GM19240 (cell line): ENCODE results near the gene PINK1.
"Not testable (repeated sequence)": the region's sequence is repeated elsewhere in the genome, so short reads cannot be mapped to it uniquely, and the experiment has no call there.

Experiments
- DNase-seq: peaks from one replicate; pipeline ENCODE4 v3.0.0; 2011; ENCODE audit warnings: low spot score; ENCODE audit not compliant: insufficient read length

Gene PINK1

DNA sequence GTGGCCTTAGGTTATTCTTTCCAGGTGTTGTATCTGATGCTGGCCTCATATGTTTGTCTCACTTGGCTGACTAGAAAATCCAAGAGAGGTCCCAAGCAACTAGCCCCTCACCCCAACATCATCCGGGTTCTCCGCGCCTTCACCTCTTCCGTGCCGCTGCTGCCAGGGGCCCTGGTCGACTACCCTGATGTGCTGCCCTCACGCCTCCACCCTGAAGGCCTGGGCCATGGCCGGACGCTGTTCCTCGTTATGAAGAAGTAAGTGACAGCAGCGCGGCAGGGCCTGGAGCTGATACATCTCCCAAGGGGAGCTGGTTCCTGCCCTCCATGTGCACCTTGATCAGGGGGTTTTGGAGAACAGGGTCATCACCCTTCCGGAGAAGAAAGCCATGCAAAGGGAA lies 11.2 kb downstream of the PINK1 start:
- no peak for DNase-seq

DNA sequence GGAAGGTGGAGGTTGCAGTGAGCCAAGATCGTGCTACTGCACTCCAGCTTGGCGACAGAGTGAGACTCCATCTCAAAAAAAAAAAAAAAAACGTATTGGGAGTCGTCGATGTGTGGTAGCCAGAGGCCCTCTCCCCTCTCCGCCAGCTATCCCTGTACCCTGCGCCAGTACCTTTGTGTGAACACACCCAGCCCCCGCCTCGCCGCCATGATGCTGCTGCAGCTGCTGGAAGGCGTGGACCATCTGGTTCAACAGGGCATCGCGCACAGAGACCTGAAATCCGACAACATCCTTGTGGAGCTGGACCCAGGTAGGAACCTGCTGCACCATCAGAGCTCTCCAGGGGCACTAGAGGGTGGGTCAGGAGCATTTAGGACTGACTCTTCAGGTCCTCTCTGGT lies 12.2 kb downstream of the PINK1 start:
- DNase-seq, result no peak

DNA sequence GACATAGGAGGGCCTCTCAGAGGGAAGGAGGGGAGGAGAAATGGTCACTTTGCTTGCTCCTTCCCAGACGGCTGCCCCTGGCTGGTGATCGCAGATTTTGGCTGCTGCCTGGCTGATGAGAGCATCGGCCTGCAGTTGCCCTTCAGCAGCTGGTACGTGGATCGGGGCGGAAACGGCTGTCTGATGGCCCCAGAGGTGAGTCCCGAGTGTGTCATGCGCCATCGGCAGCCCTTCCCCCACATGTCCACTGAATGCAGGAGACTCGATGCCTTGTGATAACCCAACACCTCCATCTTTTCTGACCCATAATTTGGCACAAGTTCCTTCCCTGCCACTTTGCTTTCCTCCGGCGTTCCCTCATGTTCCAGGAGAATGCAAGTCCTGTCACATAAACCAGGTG lies 15.2 kb downstream of the PINK1 start:
- DNase-seq, result no peak

DNA sequence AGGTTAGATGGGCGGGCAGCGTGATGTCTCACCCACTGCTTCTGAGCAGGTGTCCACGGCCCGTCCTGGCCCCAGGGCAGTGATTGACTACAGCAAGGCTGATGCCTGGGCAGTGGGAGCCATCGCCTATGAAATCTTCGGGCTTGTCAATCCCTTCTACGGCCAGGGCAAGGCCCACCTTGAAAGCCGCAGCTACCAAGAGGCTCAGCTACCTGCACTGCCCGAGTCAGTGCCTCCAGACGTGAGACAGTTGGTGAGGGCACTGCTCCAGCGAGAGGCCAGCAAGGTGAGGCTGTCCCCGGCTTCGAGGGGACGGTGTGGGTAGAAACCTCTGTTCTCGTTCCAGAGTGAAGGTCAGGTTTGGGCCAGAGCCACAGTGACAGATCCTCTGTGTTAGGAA lies 15.7 kb downstream of the PINK1 start:
- DNase-seq, result no peak

DNA sequence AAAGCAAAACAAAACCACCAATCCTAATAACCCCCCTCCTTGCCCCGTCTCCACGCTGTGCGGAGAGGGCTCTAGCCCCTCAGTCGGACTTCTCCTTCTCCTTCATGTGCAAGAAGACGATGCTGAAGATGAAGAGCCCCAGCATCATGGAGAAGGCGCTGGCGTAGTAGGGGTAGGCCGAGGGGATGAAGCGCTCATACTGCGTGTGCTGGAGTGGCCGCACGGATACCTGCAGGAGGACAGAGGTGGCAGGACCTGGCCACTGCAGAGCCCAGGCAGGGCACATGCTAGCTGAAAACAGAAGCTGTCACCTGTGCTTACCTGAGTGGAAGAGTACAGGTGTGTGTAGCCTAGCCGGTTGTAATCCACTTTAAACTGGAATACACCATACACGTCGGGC lies 19.0 kb downstream of the PINK1 start:
- DNase-seq, result no peak

DNA sequence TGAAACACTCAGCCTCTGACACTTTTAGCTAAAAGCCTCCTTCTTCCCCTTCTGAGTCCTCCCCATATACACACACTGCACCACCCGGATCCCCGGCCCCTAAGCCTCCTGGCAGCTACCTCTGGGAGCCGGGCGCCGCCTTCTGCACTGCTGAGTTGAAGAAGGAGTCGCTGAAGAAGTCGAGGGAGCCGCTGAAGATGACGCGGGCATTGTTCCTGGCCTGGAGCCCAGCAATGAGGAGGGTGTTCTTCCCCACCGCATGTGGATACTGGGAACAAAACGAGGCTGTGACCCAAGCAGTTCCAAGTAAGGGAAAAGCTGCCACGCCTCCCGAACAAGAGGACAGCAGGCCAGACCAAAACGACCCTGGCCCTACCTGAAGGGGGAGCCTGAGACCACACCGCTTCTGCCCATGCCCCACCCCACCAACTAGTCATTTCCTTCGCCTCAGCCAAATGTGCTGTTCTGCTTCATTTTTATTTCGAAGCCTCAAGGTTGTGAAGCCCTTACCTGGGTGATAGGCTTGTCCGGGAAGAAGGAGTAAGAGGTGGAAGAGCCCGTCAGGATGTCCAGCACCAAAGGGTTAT lies 20.9 kb downstream of the PINK1 start:
- no peak for DNase-seq

DNA sequence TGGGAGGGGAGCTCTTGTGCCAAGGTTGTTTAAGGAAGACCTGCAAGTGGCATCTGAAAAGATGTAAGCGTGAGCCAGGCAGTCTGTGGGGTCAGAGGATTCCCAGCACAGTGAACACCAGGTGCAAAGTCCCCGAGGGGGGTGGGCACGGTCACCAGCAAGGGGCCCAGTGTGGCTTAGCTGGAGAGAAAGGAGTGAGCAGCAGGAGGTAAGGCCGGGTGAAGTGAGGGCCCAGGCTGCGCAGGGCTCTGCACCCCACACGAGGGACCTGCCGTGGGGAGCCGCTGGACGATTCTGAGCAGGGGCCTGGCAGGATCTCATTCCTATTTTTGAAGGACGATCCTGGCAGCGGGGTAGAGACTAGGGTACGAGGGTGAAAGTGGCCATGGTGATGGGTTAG lies 23.8 kb downstream of the PINK1 start:
- no peak for DNase-seq

DNA sequence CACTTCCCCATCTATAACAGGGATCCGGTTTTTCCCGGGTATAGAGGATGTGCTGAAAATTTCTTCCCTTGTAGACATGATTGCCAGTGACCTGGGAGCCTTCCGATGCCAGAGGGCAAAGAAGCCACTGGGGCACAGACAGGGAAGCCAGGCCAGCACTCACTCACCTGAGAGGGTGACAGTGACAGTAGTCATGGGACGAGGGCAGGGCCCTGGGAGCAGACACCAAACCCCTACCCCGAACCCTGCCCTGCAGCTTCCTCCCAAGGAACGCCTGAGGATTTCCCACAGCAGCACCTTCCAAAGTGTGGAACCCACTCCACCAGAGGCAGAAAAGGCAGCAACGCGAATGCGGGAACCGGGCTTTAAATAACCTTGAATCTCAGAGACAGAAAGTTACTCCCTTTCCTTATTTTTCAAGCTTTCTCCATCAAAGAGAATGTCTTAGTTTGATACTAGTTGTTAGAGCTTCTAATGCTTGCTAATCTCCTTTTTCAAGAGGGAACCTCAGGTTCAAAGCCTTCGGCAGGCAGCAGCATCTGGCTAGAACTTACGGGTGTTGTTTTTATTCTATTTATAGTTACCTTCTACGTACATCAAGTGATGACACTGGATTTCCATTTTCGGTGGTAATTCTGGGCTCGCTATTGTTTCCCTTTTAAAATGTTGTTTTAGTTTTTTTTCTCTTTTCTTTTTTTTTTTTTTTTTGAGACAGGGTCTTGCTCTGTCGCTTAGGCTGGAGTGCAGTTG lies 25.1 kb downstream of the PINK1 start:
- DNase-seq, result no peak

DNA sequence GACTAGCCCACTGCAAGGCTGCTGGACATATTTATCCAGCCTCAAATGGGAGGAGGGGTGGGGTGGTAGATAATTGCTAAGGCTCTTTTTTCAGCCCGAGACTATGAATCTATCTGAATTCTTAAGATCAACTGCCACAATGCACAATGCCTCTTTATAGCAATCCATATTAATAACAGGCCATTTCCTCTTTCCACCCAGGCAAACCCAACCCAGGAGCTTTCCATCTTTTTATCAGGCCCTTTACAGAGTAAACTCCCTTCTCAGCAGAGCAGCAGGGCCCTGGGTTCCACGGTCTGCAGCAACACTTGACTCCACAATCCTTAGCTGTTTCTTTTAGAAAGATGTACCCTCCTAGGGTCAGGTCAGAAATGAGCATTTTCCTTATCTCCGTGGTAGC lies 27.1 kb downstream of the PINK1 start:
- DNase-seq, result no peak

DNA sequence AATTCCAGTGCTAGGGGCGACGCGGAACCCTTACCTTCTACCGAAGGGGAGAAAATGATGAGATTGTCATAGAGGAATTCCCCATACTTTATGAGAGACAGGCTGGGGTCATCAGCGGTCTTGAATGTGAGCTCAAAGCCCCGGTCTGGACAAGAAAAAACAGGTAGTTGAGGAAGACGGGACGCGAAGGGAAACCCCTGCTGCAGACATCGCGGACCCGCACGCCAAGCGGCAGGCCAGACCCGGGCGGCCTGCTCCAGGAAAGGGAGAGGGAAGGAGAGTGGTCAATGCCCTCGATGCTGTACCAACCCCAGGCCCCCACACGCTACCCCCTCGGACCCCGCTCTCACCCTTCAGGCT lies 27.6 kb downstream of the PINK1 start:
- no peak for DNase-seq

DNA sequence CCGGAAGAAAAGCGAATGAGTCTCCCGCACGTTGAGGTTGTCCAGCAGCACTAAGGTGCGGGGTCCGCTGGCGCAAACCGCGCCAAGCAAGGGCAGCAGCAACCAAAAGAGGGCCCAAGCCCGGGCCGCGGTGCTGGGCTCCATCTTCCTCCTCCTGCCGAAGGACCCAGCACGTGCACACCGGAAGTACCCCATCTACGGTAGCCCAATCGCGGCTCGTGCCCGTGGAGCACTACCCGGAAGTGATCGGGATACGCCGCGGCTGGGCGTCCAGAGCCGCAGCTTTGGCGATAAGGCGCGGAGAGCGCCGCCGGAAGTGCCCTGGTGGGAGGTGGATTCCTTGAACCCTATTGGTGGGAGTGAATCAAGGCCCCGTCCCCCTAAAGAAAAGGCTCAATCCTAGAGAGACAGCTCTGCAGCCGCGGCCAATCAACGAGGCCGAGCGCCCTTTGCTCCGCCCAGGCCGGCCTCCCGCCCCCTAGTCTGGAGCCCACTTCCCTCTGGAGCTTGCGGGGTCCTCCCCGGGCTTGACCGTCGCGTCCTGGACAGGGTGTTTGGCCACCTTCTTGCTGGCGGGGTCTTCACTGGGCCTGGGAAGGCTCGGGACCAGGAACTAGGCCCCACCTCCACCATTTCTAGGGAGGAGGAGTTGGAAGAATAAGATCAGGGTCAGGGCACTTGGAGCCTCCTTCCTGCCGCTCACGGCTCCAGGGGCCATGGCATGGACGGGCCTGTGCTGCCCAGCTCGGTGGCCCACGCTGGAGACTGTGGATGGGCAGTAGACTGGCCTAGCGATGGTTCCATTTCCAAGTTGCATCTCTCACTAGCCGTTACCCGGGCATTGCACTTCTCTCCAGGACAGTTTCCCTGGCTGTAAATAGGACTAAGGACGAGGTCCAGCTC lies 28.2 kb downstream of the PINK1 start, which contains the start of gene DDOST:
DDOST (minus strand) TSS at position 163 of the 903 bp plus-strand sequence; CDS start at position 144, 19 bp downstream.
- DNase-seq, result peak; percentile 97

DNA sequence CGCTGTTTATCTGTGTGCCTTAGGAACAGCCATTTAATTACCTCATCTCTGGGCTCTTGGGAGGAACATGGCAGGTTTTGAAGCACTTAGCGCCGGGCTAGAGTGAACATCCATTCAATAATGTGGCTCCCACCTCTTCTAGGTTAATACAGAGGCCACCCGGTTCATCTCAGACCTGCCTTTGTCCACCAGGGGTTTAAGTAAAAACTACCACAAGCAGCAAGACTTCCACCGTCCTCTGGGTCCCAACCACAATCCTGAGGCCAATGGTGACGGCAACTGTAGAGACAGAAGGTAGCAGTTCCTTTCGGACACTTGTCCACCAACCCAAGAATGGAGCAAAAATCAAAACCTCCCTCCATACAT lies 28.8 kb downstream of the PINK1 start:
- no peak for DNase-seq

DNA sequence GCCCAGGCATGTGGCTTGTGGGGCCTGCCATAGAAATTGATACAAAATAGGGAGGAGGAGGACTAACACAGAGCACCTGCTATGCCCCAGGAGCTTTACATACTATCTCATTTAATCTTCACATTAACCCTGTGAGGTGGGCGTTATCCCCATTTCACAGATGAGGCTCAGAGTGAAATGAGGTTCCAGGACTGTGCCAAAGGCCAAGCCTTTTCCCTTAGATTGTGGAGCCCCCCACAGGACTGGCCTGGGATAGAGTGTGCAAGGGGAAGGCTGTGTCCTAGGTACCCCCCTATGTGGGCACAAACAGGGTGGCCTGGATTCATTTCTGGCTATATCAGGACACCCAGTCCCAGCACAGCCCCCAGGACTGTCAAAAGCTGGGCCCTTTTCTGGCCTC lies 30.1 kb downstream of the PINK1 start:
- no peak for DNase-seq

DNA sequence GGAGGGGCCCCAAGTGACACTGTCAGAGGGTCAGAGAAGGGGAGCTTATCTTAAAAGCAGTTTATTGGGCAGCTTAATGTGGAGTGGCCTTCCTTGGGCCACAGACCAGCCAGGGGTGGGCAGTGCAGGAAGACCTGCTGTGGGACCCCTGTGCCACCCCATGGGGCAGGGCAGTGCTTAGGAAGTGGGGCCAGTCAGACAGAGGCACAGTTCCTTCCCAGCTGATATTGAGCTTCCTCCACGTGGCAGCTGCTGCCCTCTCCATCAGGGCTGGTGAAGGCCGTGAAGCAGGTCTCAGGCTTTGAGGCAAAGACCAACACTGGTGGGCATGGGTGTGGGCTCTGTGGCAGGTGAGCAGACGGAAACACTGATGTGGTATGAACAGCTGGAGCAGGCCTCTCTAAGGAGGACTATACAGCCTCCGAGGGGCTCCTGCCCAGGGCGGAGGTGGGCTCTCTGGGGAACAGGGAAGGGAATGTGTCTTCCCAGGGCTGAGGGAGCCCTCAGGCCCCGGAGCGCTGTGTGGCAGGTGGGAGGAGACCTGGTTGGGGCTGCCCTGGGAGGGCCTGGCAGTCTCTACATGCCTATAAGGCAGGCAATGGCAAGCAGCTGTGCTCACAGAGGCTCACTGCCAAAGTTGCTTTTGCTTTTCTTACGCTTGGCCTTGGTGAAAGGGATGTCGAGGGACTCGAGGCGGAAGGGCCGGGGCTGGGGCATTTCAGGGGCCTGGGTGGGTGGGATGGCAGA lies 30.9 kb downstream of the PINK1 start:
- no peak for DNase-seq

DNA sequence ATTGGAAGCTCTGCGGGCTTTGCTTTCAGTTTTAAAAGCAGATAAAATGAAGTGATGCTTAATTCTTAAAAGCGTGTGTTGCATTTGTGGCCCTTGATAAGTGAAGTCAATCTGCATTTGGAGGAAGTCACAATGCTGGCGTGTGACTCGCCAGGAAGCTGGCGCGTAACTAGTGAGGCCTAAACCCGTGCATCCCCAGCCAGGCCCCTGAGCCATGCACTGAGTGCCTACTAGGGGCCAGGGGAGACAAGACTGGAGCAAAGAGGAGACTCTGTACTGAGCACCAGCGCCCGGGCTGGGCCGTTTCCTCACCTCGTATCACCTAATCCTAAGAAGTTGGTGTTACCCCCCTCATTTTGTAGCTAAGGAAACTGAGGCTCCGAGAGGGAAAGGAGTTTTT lies 32.5 kb downstream of the PINK1 start:
- no peak for DNase-seq

DNA sequence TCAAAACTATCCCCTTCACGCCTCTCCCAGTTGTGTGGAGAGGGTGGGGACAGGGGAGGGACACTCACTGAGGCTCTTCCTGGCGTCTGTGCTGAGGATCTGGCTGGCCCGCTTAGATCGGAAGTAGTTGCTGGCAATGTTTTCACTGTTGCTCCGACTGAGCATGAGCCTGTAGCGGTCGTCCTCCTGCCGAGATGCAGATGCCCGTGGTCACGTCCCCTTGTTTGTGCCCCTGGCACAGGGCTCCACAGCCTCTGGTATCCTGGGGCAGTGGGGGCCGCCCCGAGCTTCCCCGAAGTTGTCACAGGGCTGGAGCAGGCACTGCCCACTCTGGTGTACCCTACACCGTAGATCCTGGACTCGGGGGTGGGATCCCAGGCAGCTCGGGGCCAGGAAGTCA lies 32.9 kb downstream of the PINK1 start:
- no peak for DNase-seq

DNA sequence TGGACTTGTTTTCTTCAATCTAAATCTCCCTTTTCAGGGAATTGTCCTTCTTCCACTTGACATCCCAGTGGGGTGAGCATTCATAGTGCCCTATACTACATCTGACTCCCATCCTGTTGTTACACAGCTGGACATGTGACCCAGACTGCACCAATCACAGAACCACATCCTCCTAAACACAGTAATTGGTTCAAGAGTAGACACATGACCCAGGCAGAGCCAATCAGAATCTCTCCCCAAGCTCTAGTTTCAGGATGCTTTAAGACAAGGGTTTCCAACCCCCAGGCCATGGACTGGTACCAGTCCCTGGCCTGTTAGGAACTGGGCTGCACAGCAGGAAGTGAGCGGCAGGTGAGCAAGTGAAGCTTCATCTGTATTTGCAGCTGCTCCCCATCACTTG lies 33.5 kb downstream of the PINK1 start:
- DNase-seq, result no peak

DNA sequence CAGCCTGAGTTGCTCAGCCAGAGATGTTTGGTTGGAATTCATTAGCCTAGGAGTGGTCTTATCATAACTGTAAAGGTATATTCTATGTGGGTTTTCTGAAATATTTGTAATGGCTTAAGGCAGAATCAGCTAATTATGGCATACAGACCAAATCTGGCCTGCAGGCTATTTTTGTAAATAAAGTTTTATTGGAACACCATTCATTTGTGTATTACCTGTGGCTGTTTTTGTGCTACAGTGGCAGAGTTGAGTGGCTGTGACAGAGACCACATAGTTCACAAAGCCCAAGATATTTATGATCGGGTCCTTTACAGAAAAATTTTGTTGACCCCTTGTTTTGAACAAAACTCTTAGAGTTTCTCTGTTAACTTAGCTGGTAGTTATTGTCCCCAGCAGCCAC lies 35.3 kb downstream of the PINK1 start:
- no peak for DNase-seq

DNA sequence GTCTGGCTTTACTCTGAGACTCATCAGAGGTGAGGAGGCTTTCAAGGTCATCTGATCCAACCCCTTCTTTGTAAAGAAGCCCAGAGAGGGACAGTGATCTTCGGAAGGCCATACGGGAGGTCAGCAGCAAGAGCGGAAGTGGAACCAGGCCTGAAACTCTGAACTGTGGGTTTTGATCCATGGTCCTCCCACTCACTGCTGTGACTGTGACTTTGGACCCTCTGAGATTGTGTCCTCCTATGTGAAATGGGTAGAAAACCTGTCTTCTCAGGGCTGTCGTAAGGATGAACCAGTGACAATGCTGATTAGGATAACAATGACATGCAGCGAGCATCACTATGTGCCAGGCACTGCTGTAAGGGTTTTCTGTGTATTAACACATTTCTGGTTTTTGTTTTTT lies 37.7 kb downstream of the PINK1 start:
- no peak for DNase-seq

DNA sequence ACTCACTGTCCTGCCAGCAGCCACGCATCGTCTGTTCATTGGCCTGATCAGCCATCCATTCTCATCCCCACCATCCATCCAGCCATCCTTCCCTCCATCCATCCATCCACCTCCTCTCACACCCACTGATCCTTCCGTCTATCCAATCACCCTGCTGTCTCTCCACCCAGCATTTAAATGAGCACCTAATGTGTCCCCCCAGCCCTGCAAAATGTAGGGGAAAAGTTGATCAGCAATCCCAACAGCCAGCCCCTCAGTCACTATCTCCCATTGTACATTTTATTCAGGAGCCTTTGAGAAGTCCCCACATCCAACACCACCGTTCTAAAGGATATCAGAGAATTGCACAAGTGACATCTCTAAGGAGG lies 39.0 kb downstream of the PINK1 start:
- DNase-seq, result no peak

DNA sequence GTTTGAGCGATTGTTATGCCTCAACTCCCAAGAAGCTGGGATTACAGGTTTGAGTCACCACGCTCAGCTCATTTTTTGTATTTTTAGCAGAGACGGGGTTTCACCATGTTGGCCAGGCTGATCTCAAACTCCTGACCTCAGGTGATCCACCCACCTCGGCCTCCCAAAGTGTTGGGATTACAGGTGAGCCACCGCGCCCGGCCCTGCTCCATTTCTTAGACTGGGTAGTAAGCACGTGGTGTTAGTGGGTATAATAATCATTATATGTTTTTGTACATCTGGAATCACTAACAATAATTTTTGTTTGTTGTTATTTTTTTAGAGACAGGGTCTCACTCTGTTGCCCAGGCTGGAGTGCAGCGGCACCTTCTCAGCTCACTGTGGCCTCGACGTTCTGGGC lies 40.4 kb downstream of the PINK1 start:
- not testable (repeated sequence) for DNase-seq

DNA sequence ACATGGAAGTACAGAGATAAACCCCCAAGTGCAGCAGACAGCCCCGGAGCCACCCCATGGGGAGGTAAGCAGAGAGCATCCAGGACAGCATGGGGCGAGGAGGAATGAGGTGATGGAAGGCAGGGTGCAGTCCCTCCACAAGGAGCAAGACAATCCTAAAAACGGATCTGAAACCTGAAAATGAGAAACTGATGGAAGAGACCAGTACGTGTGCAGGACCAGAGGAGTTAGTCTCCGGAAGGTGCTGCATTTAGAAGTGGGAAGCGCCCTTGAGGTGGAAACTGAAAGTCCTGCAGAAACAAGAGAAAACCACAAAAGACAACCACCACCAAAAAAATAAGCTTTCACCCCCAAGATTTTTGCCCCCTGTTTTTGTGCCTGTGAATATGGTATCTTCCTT lies 45.3 kb downstream of the PINK1 start:
- peak; percentile 55 for DNase-seq
